AG04449 (cell line): ENCODE data around the gene PRDM16.

Experiments used
- CTCF ChIA-PET: fragments of 350-600 bp; formaldehyde crosslinking; extraction: SDS; loops from one replicate; lab custom pipeline; 2021; ENCODE audit warnings: antibody characterized with exemption; lab: Yijun Ruan, JAX
- POLR2A ChIA-PET: fragments of 400-600, 350-600 bp; formaldehyde crosslinking; extraction: SDS; loops from one replicate; lab custom pipeline; 2020; ENCODE audit warnings: antibody characterized with exemption, inconsistent platforms; lab: Yijun Ruan, JAX
- DNase-seq: peaks from one replicate; pipeline ENCODE4 v3.0.0-alpha.2; 2010; ENCODE audit warnings: low read depth, low spot score
- H3K4me3 ChIP-seq: 2 replicates; pipeline ENCODE4 v1.5.1; 2011; ENCODE audit warnings: low read depth, mild to moderate bottlenecking, control low read depth, low read length
- CTCF ChIP-seq: IDR thresholded peaks from one replicate; pipeline ENCODE4 v1.5.1; 2011; ENCODE audit warnings: mild to moderate bottlenecking, moderate library complexity, low read length, control low read depth, inconsistent platforms; ENCODE audit not compliant: insufficient read depth; ENCODE audit errors: missing control alignments

PRDM16 gene

GRCh38 chr1:3467096-3468036 is 398.4 kb downstream of the PRDM16 start:
- no peak for TF ChIP-seq CTCF
- DNase-seq, result no peak
- POLR2A ChIA-PET, result no interaction called here
- CTCF ChIA-PET, result interaction anchor here (1.3 to 2.4 kb wide), 3 partner anchors 14 to 154 kb away, joined by 3 to 18 read pairs (median 4); no protein-coding TSS in a partner anchor
- H3K4me3 ChIP-seq, result no peak overlapping the region

GRCh38 chr1:3468236-3469103 is 399.5 kb downstream of the PRDM16 start:
- CTCF ChIA-PET, result interaction anchor here (1.3 to 2.5 kb wide), 3 partner anchors 16 to 153 kb away, joined by 3 to 18 read pairs (median 4); no protein-coding TSS in a partner anchor
- H3K4me3 ChIP-seq, result no peak overlapping the region
- no peak for DNase-seq
- POLR2A ChIA-PET, result no interaction called here
- TF ChIP-seq CTCF, result no peak

GRCh38 chr1:3469104-3469848 is 400.3 kb downstream of the PRDM16 start:
- TF ChIP-seq CTCF, result no peak
- POLR2A ChIA-PET, result no interaction called here
- DNase-seq, result no peak
- no peak overlapping the region for H3K4me3 ChIP-seq
- CTCF ChIA-PET, result interaction anchor here (0.7 to 2.5 kb wide), 3 partner anchors 17 to 21 kb away, joined by 4 to 18 read pairs (median 4); no protein-coding TSS in a partner anchor

GRCh38 chr1:3469849-3470649 is 401.0 kb downstream of the PRDM16 start:
- DNase-seq, result no peak
- ChIA-PET CTCF (interaction anchor here (0.7 to 2.5 kb wide), 2 partner anchors 17 to 21 kb away, joined by 4 to 18 read pairs; no protein-coding TSS in a partner anchor), POLR2A (no interaction called here)
- H3K4me3 ChIP-seq, result no peak overlapping the region
- TF ChIP-seq CTCF, result no peak

GRCh38 chr1:3470650-3471355 is 401.8 kb downstream of the PRDM16 start:
- POLR2A ChIA-PET, result no interaction called here
- H3K4me3 ChIP-seq, result no peak overlapping the region
- no peak for TF ChIP-seq CTCF
- no peak for DNase-seq
- CTCF ChIA-PET, result interaction anchor here (0.9 to 4.1 kb wide), 13 partner anchors 8 to 153 kb away, joined by 3 to 92 read pairs (median 8); partner anchors contain the start of gene ARHGEF16
